GM18507 (cell line): ENCODE results near the gene ZGRF1.
"Not testable (repeated sequence)": the region's sequence is repeated elsewhere in the genome, so short reads cannot be mapped to it uniquely, and the experiment has no call there.

ENCODE experiments used
- DNase-seq: peaks from one replicate; pipeline ENCODE4 v3.0.0; 2011; ENCODE audit warnings: low read depth; ENCODE audit not compliant: insufficient read length; ENCODE audit errors: extremely low spot score
- FAIRE-seq: peaks from 2 replicates; lab custom pipeline; 2011; peaks lifted over from hg19 to GRCh38; lab: Jason Lieb, UNC

The ZGRF1 gene

GRCh38 chr4:112644595-112645535 lies 8.2 kb upstream of the ZGRF1 start:
- not testable (repeated sequence) for DNase-seq, FAIRE-seq

GRCh38 chr4:112642526-112642925 lies 5.8 kb upstream of the ZGRF1 start:
- DNase-seq: no peak

GRCh38 chr4:112637552-112637866 lies 800 bp upstream of the ZGRF1 start:
- DNase-seq: no peak
- no peak for FAIRE-seq

More at GRCh38 chr4:112642526-112642925, 5.8 kb upstream of the ZGRF1 start:
- no peak for FAIRE-seq

- peak; percentile 81 for FAIRE-seq
- DNase-seq: no peak
Observed at GRCh38 chr4:112633477-112634235, 3.1 kb downstream of the ZGRF1 start.

GRCh38 chr4:112626228-112626627 lies 10.5 kb downstream of the ZGRF1 start:
- no peak for DNase-seq
- no peak for FAIRE-seq

- no peak for FAIRE-seq
- DNase-seq: no peak
Observed at GRCh38 chr4:112616984-112617383, 19.7 kb downstream of the ZGRF1 start.

GRCh38 chr4:112612814-112613213 lies 23.9 kb downstream of the ZGRF1 start:
- DNase-seq, FAIRE-seq: not testable (repeated sequence)

GRCh38 chr4:112604589-112604988 lies 32.1 kb downstream of the ZGRF1 start:
- DNase-seq (peak; percentile 28), FAIRE-seq (peak; percentile 80)

GRCh38 chr4:112594993-112595392 lies 41.7 kb downstream of the ZGRF1 start:
- DNase-seq (no peak), FAIRE-seq (no peak)

- FAIRE-seq (peak; percentile 66), DNase-seq (no peak)
Observed at GRCh38 chr4:112593438-112594133, 43.1 kb downstream of the ZGRF1 start.

GRCh38 chr4:112592717-112593116 lies 44.0 kb downstream of the ZGRF1 start:
- no peak for DNase-seq
- FAIRE-seq: no peak

- FAIRE-seq (no peak), DNase-seq (no peak)
Observed at GRCh38 chr4:112591593-112591992, 45.1 kb downstream of the ZGRF1 start.

- no peak for DNase-seq
Observed at GRCh38 chr4:112589206-112589605, 47.5 kb downstream of the ZGRF1 start.

GRCh38 chr4:112585977-112586736 lies 50.6 kb downstream of the ZGRF1 start:
- FAIRE-seq: no peak

More at GRCh38 chr4:112589206-112589605, 47.5 kb downstream of the ZGRF1 start:
- no peak for FAIRE-seq

GRCh38 chr4:112567536-112567935 lies 69.2 kb downstream of the ZGRF1 start:
- FAIRE-seq (no peak), DNase-seq (no peak)

More at GRCh38 chr4:112585977-112586736, 50.6 kb downstream of the ZGRF1 start:
- DNase-seq: no peak

- FAIRE-seq (no peak), DNase-seq (no peak)
Observed at GRCh38 chr4:112564706-112565270, 71.9 kb downstream of the ZGRF1 start.

GRCh38 chr4:112563431-112564200 lies 73.1 kb downstream of the ZGRF1 start:
- peak; percentile 31 for FAIRE-seq
- no peak for DNase-seq

- DNase-seq (no peak), FAIRE-seq (no peak)
Observed at GRCh38 chr4:112562254-112562879, 74.3 kb downstream of the ZGRF1 start.
